ENCODE data around the gene MED31. TPM values are rescaled to one million over a fixed set of nuclear protein-coding genes. Genes with fewer than 3 reads are reported as not detected.

The MED31 gene
- polyA plus RNA-seq, 2 of the 4 experiments (the other 2 are of a cell fraction), result 32.2 to 49.0 TPM

GRCh38 chr17:6640536-6641246 lies 10.7 kb downstream of the MED31 start, which contains the start of the genes KIAA0753 and TXNDC17 (continued):
- no peak for TF ChIP-seq CTCF (IDR thresholded peaks at IDR 0.05)
- peak; percentile 99 for TF ChIP-seq POLR2A (IDR thresholded peaks at IDR 0.05; ENCODE audit: low read length)
- peak; percentile 67 for TF ChIP-seq E2F6 (IDR thresholded peaks at IDR 0.05; ENCODE audit: borderline replicate concordance, low read depth)
- TF ChIP-seq EHMT2 (IDR thresholded peaks at IDR 0.05; ENCODE audit: low read depth), result no peak
- TF ChIP-seq RNF2 (IDR thresholded peaks at IDR 0.05; ENCODE audit: borderline replicate concordance, low read depth), result no peak
- TF ChIP-seq RAD21 (conservative IDR thresholded peaks at IDR 0.05 in 1 of 2, IDR thresholded peaks at IDR 0.05 in 1 of 2), result 0 out of 5 replicates have a peak, but pooled peaks of 1 of the 2 experiments have one; percentile 22
- peak; percentile 86; the same call in 1 of the 2 replicates for TF ChIP-seq HOXA7 (CRISPR knock-in tag; IDR thresholded peaks at IDR 0.05)
- peak; percentile 78 for TF ChIP-seq MAX (IDR thresholded peaks at IDR 0.05)
- TF ChIP-seq RCOR1 (IDR thresholded peaks at IDR 0.05; ENCODE audit: low read depth, low read length), result no peak
- no peak for TF ChIP-seq SREBF2 (IDR thresholded peaks at IDR 0.05)
- no peak for TF ChIP-seq ATOH8 (CRISPR knock-in tag; IDR thresholded peaks at IDR 0.05; ENCODE audit: low read depth)
- TF ChIP-seq FOSB (CRISPR knock-in tag; IDR thresholded peaks at IDR 0.05), result peak; percentile 52; the same call in 1 of the 2 replicates
- TF ChIP-seq POLR2AphosphoS2 (conservative IDR thresholded peaks at IDR 0.05; ENCODE audit: low read length), result no peak; the same call in 1 of the 2 replicates
- no peak for TF ChIP-seq ELK1 (IDR thresholded peaks at IDR 0.05; ENCODE audit: low read depth, low read length)
- peak; percentile 81 to 90; a peak in 4 of 5 replicates for TF ChIP-seq JUN (IDR thresholded peaks at IDR 0.05)

GRCh38 chr17:6639586-6640535 lies 11.5 kb downstream of the MED31 start:
- POLR2A ChIA-PET, result interaction anchor here (1.1 to 2.2 kb wide), 4 partner anchors 11 to 177 kb away, joined by 3 to 12 read pairs (median 4); partner anchors contain the start of genes C17orf100 and MED31
- no peaks in the 10 kb centered on the region for H3K9me3 ChIP-seq
- H3K27ac ChIP-seq, result peak overlapping the region; percentile 94 to 97
- H3K4me2 ChIP-seq, result peak overlapping the region; percentile 87
- CTCF ChIA-PET, result interaction anchor here (0.7 to 4.2 kb wide), 8 partner anchors 9 to 1201 kb away, joined by 3 to 24 read pairs (median 4); partner anchors contain the start of gene C1QBP
- H3K4me3 ChIP-seq, result peak overlapping the region; percentile 81
- FAIRE-seq, result no peak
- peak; percentile 56 to 70 for ATAC-seq
- DNase-seq (ENCODE audit: low read depth in 1 of 2, low spot score in 1 of 2), result peak in 1 of 2 experiments; percentile 43
- peaks cover 22% of the 10 kb centered on the region for H3K4me1 ChIP-seq
- TF ChIP-seq RFX5 (IDR thresholded peaks at IDR 0.05) (no peak), TFCP2L1 (CRISPR knock-in tag; IDR thresholded peaks at IDR 0.05) (0 out of 2 replicates have a peak, but pooled peaks have one; percentile 33)
- 5% methylated on average over 45 of the region's 67 CpGs for WGBS (ENCODE audit: missing lambda C conversion rate)
